Gastroesophageal sphincter (tissue), 3 donors: ENCODE measurements around the gene KCNQ1OT1.

Source experiments
- CTCF ChIP-seq, 4 experiments: fragments of 200-600 bp in 2 of 4; fragments of 450-650 bp in 2 of 4; sonication (generic) in 1 of 4; IDR thresholded peaks; one replicate each; pipeline ENCODE4 v1.5.1; 2017 to 2019; ENCODE audit warnings: antibody characterized with exemption in 4 of 4, mild to moderate bottlenecking in 2 of 4, moderate library complexity in 2 of 4
- POLR2AphosphoS5 ChIP-seq: sonication (generic); formaldehyde crosslinking; IDR thresholded peaks from one replicate; pipeline ENCODE4 v1.6.1; 2017; ENCODE audit warnings: antibody characterized with exemption

GRCh38 chr11:2689651-2690575 is 9.9 kb downstream of the KCNQ1OT1 start:
- TF ChIP-seq CTCF (IDR thresholded peaks at IDR 0.05) (no peak), POLR2AphosphoS5 (no peak)
